H1 (cell line): Measurements from ENCODE around the gene NT5M. TPM values are rescaled to one million over a fixed set of nuclear protein-coding genes. Genes with fewer than 3 reads are reported as not detected.

ENCODE experiments used
- CTCF ChIP-seq, 3 experiments: IDR thresholded peaks; 1 replicate in 2 of 3; 2 replicates in 1 of 3; pipeline versions ENCODE4 v1.5.1 to v1.6.1; 2011; ENCODE audit warnings: low read length in 3 of 3, mild to moderate bottlenecking in 3 of 3, inconsistent platforms in 2 of 3, low read depth in 1 of 3, moderate library complexity in 1 of 3; ENCODE audit not compliant: insufficient read depth in 1 of 3; ENCODE audit errors: control extremely low read depth in 1 of 3
- RAD21 ChIP-seq, 2 experiments: IDR thresholded peaks in 1 of 2; conservative IDR thresholded peaks in 1 of 2; 2 replicates each; pipeline ENCODE4 v1.6.1; 2011; ENCODE audit warnings: low read depth in 2 of 2, low read length in 2 of 2, improper control_type of control experiment in 1 of 2, inconsistent platforms in 1 of 2, mild to moderate bottlenecking in 1 of 2, moderate library complexity in 1 of 2
- polyA plus RNA-seq, 7 experiments: library from polyadenylated mRNA; depleted of rRNA in 3 of 7; stranded (reverse) in 5 of 7; unstranded in 2 of 7; fragments of >200 nt in 5 of 7; fragments of 200-250 nt in 2 of 7; gene quantifications; 1 replicate in 5 of 7; 2 replicates in 1 of 7; 4 replicates in 1 of 7; pipeline versions ENCODE4 v1.2.1 to v1.2.3, GENCODE V29; 2011 to 2013; ENCODE audit warnings: missing spikeins in 2 of 7, mixed read lengths in 2 of 7
- total RNA-seq: library from RNA; stranded (reverse); fragmentation: NEBNext Ultra II Directional; extraction: Animal tissue kit (Norgen Biotek cat#: 25700); gene quantifications from 2 replicates; pipeline ENCODE4 v1.2.1, GENCODE V29; 2021

The NT5M gene
- total and polyA plus RNA-seq, 2 of the 8 experiments (the other 6 are each of a cell fraction or from before 2014, with no cell fraction given), result 7.6 to 18.2 TPM

- peak; percentile 57 to 83 (median 81) for TF ChIP-seq CTCF (IDR thresholded peaks at IDR 0.05; ENCODE audit: control extremely low read depth in 1 of 3, insufficient read depth in 1 of 3, low read depth in 1 of 3, low read length in 3 of 3)
- peak; percentile 63 to 70 for TF ChIP-seq RAD21 (IDR thresholded peaks at IDR 0.05 in 1 of 2, conservative IDR thresholded peaks at IDR 0.05 in 1 of 2; ENCODE audit: low read depth in 2 of 2, low read length in 2 of 2)
Observed at GRCh38 chr17:17313350-17313991, 10.3 kb downstream of the NT5M start (continued).
